Upper lobe of left lung (tissue), 4 donors: Measurements from ENCODE around the gene MLF1.

ENCODE experiments used
- EP300 ChIP-seq, 4 donors: sonication (generic); formaldehyde crosslinking; IDR thresholded peaks; one replicate each; pipeline ENCODE4 v1.5.1; 2017; ENCODE audit warnings: antibody characterized with exemption in 4 of 4, control low read depth in 2 of 4
- TF ChIP-seq, protein P1 (sequence below), 6 experiments: fragments of 450-650 bp in 4 of 6; fragments of 200-600 bp in 2 of 6; sonication (generic) in 2 of 6; IDR thresholded peaks; one replicate each; pipeline ENCODE4 v1.5.1; 2016 to 2019; ENCODE audit warnings: antibody characterized with exemption in 6 of 6

- TF ChIP-seq EP300 (IDR thresholded peaks at IDR 0.05) = peak in 1 of 4 donors; percentile 52
- TF ChIP-seq, protein P1, sequence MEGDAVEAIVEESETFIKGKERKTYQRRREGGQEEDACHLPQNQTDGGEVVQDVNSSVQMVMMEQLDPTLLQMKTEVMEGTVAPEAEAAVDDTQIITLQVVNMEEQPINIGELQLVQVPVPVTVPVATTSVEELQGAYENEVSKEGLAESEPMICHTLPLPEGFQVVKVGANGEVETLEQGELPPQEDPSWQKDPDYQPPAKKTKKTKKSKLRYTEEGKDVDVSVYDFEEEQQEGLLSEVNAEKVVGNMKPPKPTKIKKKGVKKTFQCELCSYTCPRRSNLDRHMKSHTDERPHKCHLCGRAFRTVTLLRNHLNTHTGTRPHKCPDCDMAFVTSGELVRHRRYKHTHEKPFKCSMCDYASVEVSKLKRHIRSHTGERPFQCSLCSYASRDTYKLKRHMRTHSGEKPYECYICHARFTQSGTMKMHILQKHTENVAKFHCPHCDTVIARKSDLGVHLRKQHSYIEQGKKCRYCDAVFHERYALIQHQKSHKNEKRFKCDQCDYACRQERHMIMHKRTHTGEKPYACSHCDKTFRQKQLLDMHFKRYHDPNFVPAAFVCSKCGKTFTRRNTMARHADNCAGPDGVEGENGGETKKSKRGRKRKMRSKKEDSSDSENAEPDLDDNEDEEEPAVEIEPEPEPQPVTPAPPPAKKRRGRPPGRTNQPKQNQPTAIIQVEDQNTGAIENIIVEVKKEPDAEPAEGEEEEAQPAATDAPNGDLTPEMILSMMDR (IDR thresholded peaks at IDR 0.05) = peak in 3 of 6 experiments; percentile 7 to 26 (median 17)
Measured at GRCh38 chr3:158570999-158571702, at the start of gene MLF1.
